ENCODE measurements around the gene CIDEA.

The CIDEA gene

DNA sequence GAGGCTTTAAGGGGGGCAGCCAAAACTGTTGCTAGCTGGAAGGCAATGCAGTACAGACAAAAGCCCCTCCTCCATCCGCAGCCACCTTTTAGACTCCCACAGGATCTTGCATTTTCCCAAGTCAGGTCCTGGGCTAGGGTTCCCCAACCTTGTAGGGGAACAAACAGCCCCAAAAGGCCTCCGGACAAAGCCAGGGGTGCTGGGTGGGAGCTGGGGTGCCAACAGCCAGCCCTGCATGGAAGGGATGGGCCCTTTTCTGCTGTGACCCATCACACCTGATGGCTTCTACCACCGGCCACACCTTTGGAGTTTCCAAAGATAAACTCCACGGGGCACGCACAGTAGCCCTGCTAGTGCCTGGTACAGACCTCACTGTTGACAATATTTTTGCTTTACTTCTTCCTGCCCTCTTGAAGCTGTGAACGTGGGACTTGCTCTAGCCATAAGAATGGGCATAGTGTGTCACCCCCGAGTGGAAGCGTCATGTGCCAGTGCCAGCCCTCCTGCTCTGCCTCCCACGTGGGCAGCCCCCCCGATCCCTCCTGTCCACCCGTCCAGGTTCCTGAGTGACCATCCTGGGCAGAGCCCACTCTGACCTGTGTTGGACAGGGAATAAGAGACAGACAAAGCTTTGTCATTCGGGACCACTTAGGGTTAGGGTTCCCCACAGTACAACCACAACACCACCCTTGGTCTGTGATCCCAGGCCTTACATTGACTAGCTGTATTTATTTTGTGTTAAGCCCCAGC lies 72.7 kb downstream of the CIDEA start:
- no peak overlapping the region for H3K27ac ChIP-seq
- no peak for TF ChIP-seq ZFX (IDR thresholded peaks at IDR 0.05; ENCODE audit: borderline replicate concordance)
- TF ChIP-seq CTCF (IDR thresholded peaks at IDR 0.05): no peak
